A549 (cell line): Measurements from ENCODE around the gene TRMT5.

Experiments used
- CBX8 ChIP-seq: fragments of 200-600 bp; sonication (generic); IDR thresholded peaks from 2 replicates; pipeline ENCODE4 v1.6.1; 2016
- CTCF ChIP-seq: fragments of >200 bp; sonication (Bioruptor Twin); formaldehyde crosslinking; IDR thresholded peaks from 3 replicates; pipeline ENCODE4 v1.5.1; 2016
- EP300 ChIP-seq, 2 experiments: fragments of >200 bp; sonication (Bioruptor Twin); formaldehyde crosslinking; IDR thresholded peaks; 2 replicates in 1 of 2; 3 replicates in 1 of 2; pipeline ENCODE4 v1.6.1; 2016 to 2017
- HDAC2 ChIP-seq: fragments of 200-600 bp; sonication (generic); IDR thresholded peaks from 2 replicates; pipeline ENCODE4 v1.6.1; 2016
- MAX ChIP-seq: IDR thresholded peaks from 2 replicates; pipeline ENCODE4 v1.6.1; 2012
- POLR2A ChIP-seq: IDR thresholded peaks from 2 replicates; pipeline ENCODE4 v1.6.1; 2012; ENCODE audit warnings: mild to moderate bottlenecking, low read length
- POLR2AphosphoS2 ChIP-seq: conservative IDR thresholded peaks from 2 replicates; pipeline ENCODE4 v1.6.1; 2012; ENCODE audit warnings: low read length, improper control_type of control experiment, inconsistent platforms
- RNF2 ChIP-seq: fragments of 200-600 bp; sonication (generic); IDR thresholded peaks from 2 replicates; pipeline ENCODE4 v1.6.1; 2016; ENCODE audit warnings: low read depth, mild to moderate bottlenecking, antibody characterized with exemption, moderate library complexity, borderline replicate concordance
- USF2 ChIP-seq: fragments of 450-650 bp; IDR thresholded peaks from 2 replicates; pipeline ENCODE4 v1.6.1; 2014; ENCODE audit warnings: antibody characterized with exemption

GRCh38 chr14:60972295-60972694 is 8.6 kb downstream of the TRMT5 start:
- TF ChIP-seq POLR2A (no peak), RNF2 (no peak), EP300 (IDR thresholded peaks at IDR 0.05) (no peak), CTCF (no peak), MAX (no peak), HDAC2 (no peak), POLR2AphosphoS2 (no peak), CBX8 (no peak), USF2 (no peak)
